ENCODE data around the gene ATF5.

The ATF5 gene

GRCh38 chr19:49981603-49982593 lies 52.9 kb downstream of the ATF5 start:
- DNase-seq: no peak
